H1 (cell line): ENCODE measurements around the gene TMEM72. TPM values are rescaled to one million over a fixed set of nuclear protein-coding genes. Genes with fewer than 3 reads are reported as not detected.

Experiments
- CTCF ChIA-PET: fragments of 300-600 bp; sonication (Branson Sonifier 250); formaldehyde crosslinking; loops from one replicate; lab custom pipeline; 2021; ENCODE audit not compliant: partially characterized antibody; lab: Charles Lee
- POLR2A ChIA-PET: fragments of 300-600 bp; sonication (Branson Sonifier 250); formaldehyde crosslinking; loops from one replicate; lab custom pipeline; 2021; ENCODE audit warnings: inconsistent platforms; ENCODE audit not compliant: partially characterized antibody; lab: Charles Lee
- DNase-seq, 2 experiments: peaks; one replicate each; pipeline versions ENCODE4 v3.0.0 to v3.0.0-alpha.2; 2010 to 2022; ENCODE audit warnings: low spot score in 2 of 2, low read depth in 1 of 2, mixed read lengths in 1 of 2
- FAIRE-seq: peaks from 2 replicates; lab custom pipeline; 2011; peaks lifted over from hg19 to GRCh38; lab: Jason Lieb, UNC
- H2AFZ ChIP-seq: 2 replicates; pipeline ENCODE4 v1.8.1; 2012; ENCODE audit warnings: low read length, inconsistent platforms
- H2AK5ac ChIP-seq: 2 replicates; pipeline ENCODE4 v1.6.1; 2013; ENCODE audit warnings: low read depth, low read length
- H2BK120ac ChIP-seq: replicated peaks from 2 replicates; pipeline ENCODE3; 2013; ENCODE audit warnings: low read depth, low read length, inconsistent platforms
- H2BK12ac ChIP-seq: 2 replicates; pipeline ENCODE4 v1.6.1; 2013; ENCODE audit warnings: low read depth, low read length
- H2BK15ac ChIP-seq: 2 replicates; pipeline ENCODE4 v1.6.1; 2013; ENCODE audit warnings: low read length
- H2BK20ac ChIP-seq: 2 replicates; pipeline ENCODE4 v1.6.1; 2013; ENCODE audit warnings: low read length
- H2BK5ac ChIP-seq: 2 replicates; pipeline ENCODE4 v1.6.1; 2013; ENCODE audit warnings: low read depth, low read length
- H3K14ac ChIP-seq: 2 replicates; pipeline ENCODE4 v1.6.1; 2013; ENCODE audit warnings: inconsistent platforms; ENCODE audit not compliant: insufficient read length
- H3K18ac ChIP-seq: 2 replicates; pipeline ENCODE4 v1.6.1; 2013; ENCODE audit warnings: low read length; ENCODE audit errors: extremely low read depth
- H3K23ac ChIP-seq: 2 replicates; pipeline ENCODE4 v1.6.1; 2013; ENCODE audit warnings: inconsistent platforms; ENCODE audit not compliant: insufficient read length
- H3K23me2 ChIP-seq: 2 replicates; pipeline ENCODE4 v1.6.1; 2013; ENCODE audit warnings: low read depth, low read length
- H3K27ac ChIP-seq: 2 replicates; pipeline ENCODE4 v1.6.1; 2011; ENCODE audit warnings: low read depth, low read length, inconsistent platforms
- H3K27me3 ChIP-seq, 4 experiments: replicated peaks in 1 of 4; 1 replicate in 1 of 4; 2 replicates in 3 of 4; pipeline versions ENCODE4 v1.6.1 to v1.8.1; 2011 to 2013; ENCODE audit warnings: low read length in 3 of 4, mild to moderate bottlenecking in 3 of 4, inconsistent platforms in 2 of 4, mixed read lengths in 2 of 4, moderate library complexity in 1 of 4; ENCODE audit not compliant: control insufficient read depth in 3 of 4, insufficient read depth in 3 of 4; ENCODE audit errors: extremely low read depth in 1 of 4
- H3K36me3 ChIP-seq, 4 experiments: 2 replicates each; pipeline versions ENCODE4 v1.6.1 to v1.8.1; 2011 to 2013; ENCODE audit warnings: mild to moderate bottlenecking in 4 of 4, low read length in 3 of 4, moderate library complexity in 2 of 4, control low read depth in 1 of 4, inconsistent platforms in 1 of 4; ENCODE audit not compliant: insufficient read depth in 4 of 4, control insufficient read depth in 2 of 4
- H3K4ac ChIP-seq: replicated peaks from 2 replicates; pipeline ENCODE3; 2013; ENCODE audit warnings: low read length, low read depth, mixed read lengths, inconsistent platforms; ENCODE audit not compliant: insufficient read length
- H3K4me1 ChIP-seq, 4 experiments: replicated peaks in 1 of 4; 1 replicate in 1 of 4; 2 replicates in 3 of 4; pipeline versions ENCODE4 v1.6.1 to v1.8.1; 2011 to 2013; ENCODE audit warnings: low read length in 3 of 4, inconsistent platforms in 2 of 4, mixed read lengths in 1 of 4; ENCODE audit not compliant: insufficient read depth in 4 of 4, control insufficient read depth in 3 of 4
- H3K4me2 ChIP-seq, 2 experiments: 2 replicates each; pipeline versions ENCODE4 v1.6.1 to v1.8.1; 2011 to 2013; ENCODE audit warnings: low read depth in 2 of 2, low read length in 2 of 2, control low read depth in 1 of 2, inconsistent platforms in 1 of 2, mild to moderate bottlenecking in 1 of 2; ENCODE audit not compliant: insufficient read depth in 1 of 2
- H3K4me3 ChIP-seq, 4 experiments: fragments of 200-600, 300-600 bp in 1 of 4; sonication (generic), shearing (Covaris generic), sonication (Bioruptor Twin) in 1 of 4; 2 replicates each; pipeline versions ENCODE4 v1.5.1 to v1.8.1; 2011 to 2016; ENCODE audit warnings: low read length in 4 of 4, low read depth in 3 of 4, control low read depth in 2 of 4, inconsistent platforms in 2 of 4, mild to moderate bottlenecking in 2 of 4, mixed read lengths in 1 of 4, moderate library complexity in 1 of 4; ENCODE audit not compliant: insufficient read depth in 2 of 4; ENCODE audit errors: extremely low read depth in 1 of 4
- H3K56ac ChIP-seq: replicated peaks from 2 replicates; pipeline ENCODE3; 2013; ENCODE audit warnings: low read depth, mild to moderate bottlenecking, mixed read lengths, low read length, inconsistent platforms; ENCODE audit not compliant: insufficient read length
- H3K79me1 ChIP-seq: 2 replicates; pipeline ENCODE4 v1.6.1; 2013; ENCODE audit warnings: low read depth, low read length, control low read depth
- H3K79me2 ChIP-seq, 2 experiments: 2 replicates each; pipeline versions ENCODE4 v1.6.1 to v1.8.1; 2012 to 2013; ENCODE audit warnings: low read length in 2 of 2, mild to moderate bottlenecking in 2 of 2, inconsistent platforms in 1 of 2; ENCODE audit not compliant: insufficient read depth in 2 of 2, control insufficient read depth in 1 of 2
- H3K9ac ChIP-seq, 4 experiments: replicated peaks in 1 of 4; 1 replicate in 1 of 4; 2 replicates in 3 of 4; pipeline versions ENCODE4 v1.6.1 to v1.8.1; 2011 to 2013; ENCODE audit warnings: low read depth in 3 of 4, low read length in 3 of 4, control low read depth in 2 of 4, mild to moderate bottlenecking in 2 of 4, moderate library complexity in 2 of 4, inconsistent platforms in 1 of 4; ENCODE audit errors: extremely low read depth in 1 of 4
- H3K9me3 ChIP-seq, 2 experiments: 2 replicates each; pipeline versions ENCODE4 v1.6.1 to v1.8.1; 2012 to 2013; ENCODE audit warnings: mild to moderate bottlenecking in 2 of 2, moderate library complexity in 2 of 2, control low read depth in 1 of 2, inconsistent platforms in 1 of 2, low read depth in 1 of 2, low read length in 1 of 2, mixed read lengths in 1 of 2; ENCODE audit not compliant: insufficient read depth in 2 of 2
- H4K20me1 ChIP-seq, 2 experiments: replicated peaks in 1 of 2; 2 replicates each; pipeline versions ENCODE3 to v1.8.1; 2011 to 2013; ENCODE audit warnings: inconsistent platforms in 2 of 2, low read length in 2 of 2, mild to moderate bottlenecking in 1 of 2; ENCODE audit not compliant: insufficient read depth in 2 of 2, control insufficient read depth in 1 of 2
- H4K5ac ChIP-seq: 2 replicates; pipeline ENCODE4 v1.6.1; 2013; ENCODE audit warnings: low read length, low read depth, mixed read lengths, inconsistent platforms; ENCODE audit not compliant: insufficient read length
- H4K8ac ChIP-seq: 2 replicates; pipeline ENCODE4 v1.8.0; 2013; ENCODE audit warnings: mild to moderate bottlenecking, moderate library complexity, low read length, inconsistent platforms; ENCODE audit not compliant: insufficient read depth; ENCODE audit errors: extremely low read depth
- H4K91ac ChIP-seq: replicated peaks from 2 replicates; pipeline ENCODE3; 2013; ENCODE audit warnings: low read length, mixed read lengths, inconsistent platforms; ENCODE audit not compliant: insufficient read length
- SP4 ChIP-seq: IDR thresholded peaks from 2 replicates; pipeline ENCODE4 v1.6.1; 2012; ENCODE audit warnings: low read length, inconsistent platforms
- WGBS, 2 experiments: shearing (Covaris generic) in 1 of 2; methylation state at CpG; one replicate each; pipeline versions ENCODE4 v1.1.6 to v1.1.7; 2013 to 2015; ENCODE audit warnings: low lambda C conversion rate in 2 of 2, mixed read lengths in 2 of 2, inconsistent platforms in 1 of 2, low coverage in 1 of 2, missing lambda C conversion rate in 1 of 2; ENCODE audit not compliant: insufficient replicate concordance in 2 of 2, insufficient coverage in 1 of 2, insufficient read length in 1 of 2; ENCODE audit errors: extremely low coverage in 1 of 2, missing lambda C conversion rate in 1 of 2; 5-methylcytosine and 5-hydroxymethylcytosine counted together
- polyA plus RNA-seq, 7 experiments: library from polyadenylated mRNA; depleted of rRNA in 3 of 7; stranded (reverse) in 5 of 7; unstranded in 2 of 7; fragments of >200 nt in 5 of 7; fragments of 200-250 nt in 2 of 7; gene quantifications; 1 replicate in 5 of 7; 2 replicates in 1 of 7; 4 replicates in 1 of 7; pipeline versions ENCODE4 v1.2.1 to v1.2.3, GENCODE V29; 2011 to 2013; ENCODE audit warnings: missing spikeins in 2 of 7, mixed read lengths in 2 of 7
- total RNA-seq: library from RNA; stranded (reverse); fragmentation: NEBNext Ultra II Directional; extraction: Animal tissue kit (Norgen Biotek cat#: 25700); gene quantifications from 2 replicates; pipeline ENCODE4 v1.2.1, GENCODE V29; 2021

Gene TMEM72
- total and polyA plus RNA-seq, 2 of the 8 experiments (the other 6 are each of a cell fraction or from before 2014, with no cell fraction given) = not detected

DNA sequence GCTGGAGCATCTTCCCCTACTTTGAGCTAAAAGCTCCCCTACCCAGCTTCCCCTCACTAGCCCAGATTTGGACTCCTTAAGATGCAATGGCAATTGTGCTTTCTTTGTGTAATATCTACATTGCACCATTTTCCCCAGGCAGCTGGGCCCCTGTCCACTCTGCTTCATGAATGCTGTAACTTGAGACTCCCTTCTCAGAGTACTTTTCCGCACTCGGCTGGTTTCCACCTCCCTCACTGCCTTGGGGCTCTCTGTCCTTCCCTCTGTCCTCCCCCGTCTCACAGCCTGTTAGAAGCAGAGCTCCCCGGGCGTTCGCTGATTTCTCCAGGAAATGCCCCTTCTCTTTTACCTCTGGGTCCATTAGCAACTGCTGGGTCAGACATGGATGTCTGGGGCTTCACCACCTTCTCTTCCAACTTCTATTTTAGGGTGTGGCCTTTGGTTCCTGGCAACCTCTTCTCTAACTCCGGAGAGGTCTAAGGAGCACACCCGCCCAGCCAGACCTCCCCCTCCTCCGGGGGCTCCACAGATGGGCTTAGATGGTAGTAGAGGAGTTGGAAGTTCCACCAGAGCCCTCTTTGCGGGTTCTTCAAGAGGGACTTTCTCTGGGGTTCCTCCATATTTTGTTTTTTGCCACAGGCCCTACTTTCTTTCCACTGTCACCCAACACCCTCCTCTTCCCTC lies 2.9 kb upstream of the TMEM72 start:
- Histone ChIP-seq H3K9ac (no peak overlapping the region), H4K8ac (no peak overlapping the region), H3K4me2 (peak overlapping the region in 1 of 2 experiments; percentile 26; a peak in 2 of 4 replicates), H3K27me3 (no peaks in the 10 kb centered on the region), H4K5ac (no peak overlapping the region), H2BK20ac (peak overlapping the region; percentile 72; the same call in 1 of the 2 replicates), H3K4me3 (no peak overlapping the region; a peak in 1 of 8 replicates), H3K4me1 (peaks cover 9 to 17% (median 11%) of the 10 kb centered on the region in 4 experiments; a peak in 6 of 7 replicates), H3K4ac (no peak overlapping the region), H3K36me3 (no peaks in the 10 kb centered on the region), H2BK12ac (peak overlapping the region; percentile 90; the same call in 1 of the 2 replicates), H4K91ac (peak overlapping the region; percentile 13), H3K79me2 (no peaks in the 10 kb centered on the region), H3K56ac (no peak overlapping the region), H3K9me3 (no peaks in the 10 kb centered on the region), H3K18ac (peak overlapping the region; percentile 10), H2BK5ac (no peak overlapping the region; the same call in 1 of the 2 replicates), H3K79me1 (no peaks in the 10 kb centered on the region), H3K14ac (no peak overlapping the region), H2BK15ac (peak overlapping the region; percentile 31; the same call in 1 of the 2 replicates), H3K27ac (no peak overlapping the region), H3K23me2 (no peaks in the 10 kb centered on the region), H3K23ac (no peak overlapping the region), H2AFZ (peak overlapping the region; percentile 93), H2BK120ac (peak overlapping the region; percentile 16), H4K20me1 (no peaks in the 10 kb centered on the region), H2AK5ac (no peak overlapping the region)
- ChIA-PET CTCF (interaction anchor here (0.5 to 3.5 kb wide), 9 partner anchors 9 to 74 kb away, joined by 3 to 10 read pairs (median 3); no protein-coding TSS in a partner anchor), POLR2A (interaction anchor here (0.8 to 1.2 kb wide), 3 partner anchors 15 to 59 kb away, joined by 3 read pairs; no protein-coding TSS in a partner anchor)
- WGBS, 2 experiments = 62% methylated on average over 10 of the region's 10 CpGs; no CpG with 5 or more reads in 1 of the 2 experiments
- peak in 1 of 2 experiments; percentile 53 for DNase-seq
- no peak for FAIRE-seq
- TF ChIP-seq SP4 = no peak
